ENCODE data around the gene IGSF3. TPM values are rescaled to one million over a fixed set of nuclear protein-coding genes. Genes with fewer than 3 reads are reported as not detected.
A peak's percentile ranks its signal among the peaks of the same experiment; 100 is the strongest.
"Not testable (repeated sequence)": the region's sequence is repeated elsewhere in the genome, so short reads cannot be mapped to it uniquely, and the experiment has no call there.

Gene IGSF3
- total and polyA plus RNA-seq, 2 experiments from 2014 or later, result 7.3 to 37.8 TPM

DNA sequence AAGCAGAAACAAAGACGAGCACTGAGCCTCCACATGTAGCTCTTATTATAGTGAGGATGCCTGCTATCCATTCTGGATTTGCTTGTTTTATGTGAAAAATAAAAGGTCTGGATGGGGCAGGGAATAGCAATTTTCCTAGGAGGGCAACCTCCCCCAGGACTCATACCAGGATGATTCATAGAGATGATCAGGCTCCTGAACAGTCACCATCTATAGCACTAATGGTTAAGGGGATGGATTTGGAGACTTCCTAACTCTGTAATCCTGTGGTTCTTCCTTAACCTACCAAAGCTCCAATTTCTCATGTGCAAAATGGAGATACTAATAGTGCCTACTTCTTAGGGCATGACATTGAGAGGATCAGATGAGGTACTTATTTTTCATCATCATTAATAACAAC lies 62.2 kb downstream of the IGSF3 start (continued):
- TF ChIP-seq, protein P1, sequence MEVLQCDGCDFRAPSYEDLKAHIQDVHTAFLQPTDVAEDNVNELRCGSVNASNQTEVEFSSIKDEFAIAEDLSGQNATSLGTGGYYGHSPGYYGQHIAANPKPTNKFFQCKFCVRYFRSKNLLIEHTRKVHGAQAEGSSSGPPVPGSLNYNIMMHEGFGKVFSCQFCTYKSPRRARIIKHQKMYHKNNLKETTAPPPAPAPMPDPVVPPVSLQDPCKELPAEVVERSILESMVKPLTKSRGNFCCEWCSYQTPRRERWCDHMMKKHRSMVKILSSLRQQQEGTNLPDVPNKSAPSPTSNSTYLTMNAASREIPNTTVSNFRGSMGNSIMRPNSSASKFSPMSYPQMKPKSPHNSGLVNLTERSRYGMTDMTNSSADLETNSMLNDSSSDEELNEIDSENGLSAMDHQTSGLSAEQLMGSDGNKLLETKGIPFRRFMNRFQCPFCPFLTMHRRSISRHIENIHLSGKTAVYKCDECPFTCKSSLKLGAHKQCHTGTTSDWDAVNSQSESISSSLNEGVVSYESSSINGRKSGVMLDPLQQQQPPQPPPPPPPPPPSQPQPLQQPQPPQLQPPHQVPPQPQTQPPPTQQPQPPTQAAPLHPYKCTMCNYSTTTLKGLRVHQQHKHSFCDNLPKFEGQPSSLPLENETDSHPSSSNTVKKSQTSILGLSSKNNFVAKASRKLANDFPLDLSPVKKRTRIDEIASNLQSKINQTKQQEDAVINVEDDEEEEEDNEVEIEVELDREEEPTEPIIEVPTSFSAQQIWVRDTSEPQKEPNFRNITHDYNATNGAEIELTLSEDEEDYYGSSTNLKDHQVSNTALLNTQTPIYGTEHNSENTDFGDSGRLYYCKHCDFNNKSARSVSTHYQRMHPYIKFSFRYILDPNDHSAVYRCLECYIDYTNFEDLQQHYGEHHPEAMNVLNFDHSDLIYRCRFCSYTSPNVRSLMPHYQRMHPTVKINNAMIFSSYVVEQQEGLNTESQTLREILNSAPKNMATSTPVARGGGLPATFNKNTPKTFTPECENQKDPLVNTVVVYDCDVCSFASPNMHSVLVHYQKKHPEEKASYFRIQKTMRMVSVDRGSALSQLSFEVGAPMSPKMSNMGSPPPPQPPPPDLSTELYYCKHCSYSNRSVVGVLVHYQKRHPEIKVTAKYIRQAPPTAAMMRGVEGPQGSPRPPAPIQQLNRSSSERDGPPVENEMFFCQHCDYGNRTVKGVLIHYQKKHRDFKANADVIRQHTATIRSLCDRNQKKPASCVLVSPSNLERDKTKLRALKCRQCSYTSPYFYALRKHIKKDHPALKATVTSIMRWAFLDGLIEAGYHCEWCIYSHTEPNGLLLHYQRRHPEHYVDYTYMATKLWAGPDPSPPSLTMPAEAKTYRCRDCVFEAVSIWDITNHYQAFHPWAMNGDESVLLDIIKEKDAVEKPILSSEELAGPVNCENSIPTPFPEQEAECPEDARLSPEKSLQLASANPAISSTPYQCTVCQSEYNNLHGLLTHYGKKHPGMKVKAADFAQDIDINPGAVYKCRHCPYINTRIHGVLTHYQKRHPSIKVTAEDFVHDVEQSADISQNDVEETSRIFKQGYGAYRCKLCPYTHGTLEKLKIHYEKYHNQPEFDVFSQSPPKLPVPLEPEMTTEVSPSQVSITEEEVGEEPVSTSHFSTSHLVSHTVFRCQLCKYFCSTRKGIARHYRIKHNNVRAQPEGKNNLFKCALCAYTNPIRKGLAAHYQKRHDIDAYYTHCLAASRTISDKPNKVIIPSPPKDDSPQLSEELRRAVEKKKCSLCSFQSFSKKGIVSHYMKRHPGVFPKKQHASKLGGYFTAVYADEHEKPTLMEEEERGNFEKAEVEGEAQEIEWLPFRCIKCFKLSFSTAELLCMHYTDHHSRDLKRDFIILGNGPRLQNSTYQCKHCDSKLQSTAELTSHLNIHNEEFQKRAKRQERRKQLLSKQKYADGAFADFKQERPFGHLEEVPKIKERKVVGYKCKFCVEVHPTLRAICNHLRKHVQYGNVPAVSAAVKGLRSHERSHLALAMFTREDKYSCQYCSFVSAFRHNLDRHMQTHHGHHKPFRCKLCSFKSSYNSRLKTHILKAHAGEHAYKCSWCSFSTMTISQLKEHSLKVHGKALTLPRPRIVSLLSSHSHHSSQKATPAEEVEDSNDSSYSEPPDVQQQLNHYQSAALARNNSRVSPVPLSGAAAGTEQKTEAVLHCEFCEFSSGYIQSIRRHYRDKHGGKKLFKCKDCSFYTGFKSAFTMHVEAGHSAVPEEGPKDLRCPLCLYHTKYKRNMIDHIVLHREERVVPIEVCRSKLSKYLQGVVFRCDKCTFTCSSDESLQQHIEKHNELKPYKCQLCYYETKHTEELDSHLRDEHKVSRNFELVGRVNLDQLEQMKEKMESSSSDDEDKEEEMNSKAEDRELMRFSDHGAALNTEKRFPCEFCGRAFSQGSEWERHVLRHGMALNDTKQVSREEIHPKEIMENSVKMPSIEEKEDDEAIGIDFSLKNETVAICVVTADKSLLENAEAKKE (CRISPR knock-in tag; IDR thresholded peaks at IDR 0.05), result no peak
- TF ChIP-seq, protein P2, sequence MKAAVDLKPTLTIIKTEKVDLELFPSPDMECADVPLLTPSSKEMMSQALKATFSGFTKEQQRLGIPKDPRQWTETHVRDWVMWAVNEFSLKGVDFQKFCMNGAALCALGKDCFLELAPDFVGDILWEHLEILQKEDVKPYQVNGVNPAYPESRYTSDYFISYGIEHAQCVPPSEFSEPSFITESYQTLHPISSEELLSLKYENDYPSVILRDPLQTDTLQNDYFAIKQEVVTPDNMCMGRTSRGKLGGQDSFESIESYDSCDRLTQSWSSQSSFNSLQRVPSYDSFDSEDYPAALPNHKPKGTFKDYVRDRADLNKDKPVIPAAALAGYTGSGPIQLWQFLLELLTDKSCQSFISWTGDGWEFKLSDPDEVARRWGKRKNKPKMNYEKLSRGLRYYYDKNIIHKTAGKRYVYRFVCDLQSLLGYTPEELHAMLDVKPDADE (IDR thresholded peaks at IDR 0.05), result no peak
- TF ChIP-seq ZNF114 (CRISPR knock-in tag; IDR thresholded peaks at IDR 0.05) (no peak), JUNB (IDR thresholded peaks at IDR 0.05; ENCODE audit: unreplicated experiment) (no peak), EZH2phosphoT487 (IDR thresholded peaks at IDR 0.05; ENCODE audit: unreplicated experiment) (no peak), CREB1 (CRISPR knock-in tag; IDR thresholded peaks at IDR 0.05; ENCODE audit: low read depth) (no peak), EZH2 (IDR thresholded peaks at IDR 0.05; ENCODE audit: low read depth, unreplicated experiment) (no peak), STAT1 (IDR thresholded peaks at IDR 0.05; ENCODE audit: unreplicated experiment) (no peak)
- TF ChIP-seq, protein P3, sequence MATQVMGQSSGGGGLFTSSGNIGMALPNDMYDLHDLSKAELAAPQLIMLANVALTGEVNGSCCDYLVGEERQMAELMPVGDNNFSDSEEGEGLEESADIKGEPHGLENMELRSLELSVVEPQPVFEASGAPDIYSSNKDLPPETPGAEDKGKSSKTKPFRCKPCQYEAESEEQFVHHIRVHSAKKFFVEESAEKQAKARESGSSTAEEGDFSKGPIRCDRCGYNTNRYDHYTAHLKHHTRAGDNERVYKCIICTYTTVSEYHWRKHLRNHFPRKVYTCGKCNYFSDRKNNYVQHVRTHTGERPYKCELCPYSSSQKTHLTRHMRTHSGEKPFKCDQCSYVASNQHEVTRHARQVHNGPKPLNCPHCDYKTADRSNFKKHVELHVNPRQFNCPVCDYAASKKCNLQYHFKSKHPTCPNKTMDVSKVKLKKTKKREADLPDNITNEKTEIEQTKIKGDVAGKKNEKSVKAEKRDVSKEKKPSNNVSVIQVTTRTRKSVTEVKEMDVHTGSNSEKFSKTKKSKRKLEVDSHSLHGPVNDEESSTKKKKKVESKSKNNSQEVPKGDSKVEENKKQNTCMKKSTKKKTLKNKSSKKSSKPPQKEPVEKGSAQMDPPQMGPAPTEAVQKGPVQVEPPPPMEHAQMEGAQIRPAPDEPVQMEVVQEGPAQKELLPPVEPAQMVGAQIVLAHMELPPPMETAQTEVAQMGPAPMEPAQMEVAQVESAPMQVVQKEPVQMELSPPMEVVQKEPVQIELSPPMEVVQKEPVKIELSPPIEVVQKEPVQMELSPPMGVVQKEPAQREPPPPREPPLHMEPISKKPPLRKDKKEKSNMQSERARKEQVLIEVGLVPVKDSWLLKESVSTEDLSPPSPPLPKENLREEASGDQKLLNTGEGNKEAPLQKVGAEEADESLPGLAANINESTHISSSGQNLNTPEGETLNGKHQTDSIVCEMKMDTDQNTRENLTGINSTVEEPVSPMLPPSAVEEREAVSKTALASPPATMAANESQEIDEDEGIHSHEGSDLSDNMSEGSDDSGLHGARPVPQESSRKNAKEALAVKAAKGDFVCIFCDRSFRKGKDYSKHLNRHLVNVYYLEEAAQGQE (IDR thresholded peaks at IDR 0.05; ENCODE audit: unreplicated experiment), result no peak
- TF ChIP-seq, protein P4, sequence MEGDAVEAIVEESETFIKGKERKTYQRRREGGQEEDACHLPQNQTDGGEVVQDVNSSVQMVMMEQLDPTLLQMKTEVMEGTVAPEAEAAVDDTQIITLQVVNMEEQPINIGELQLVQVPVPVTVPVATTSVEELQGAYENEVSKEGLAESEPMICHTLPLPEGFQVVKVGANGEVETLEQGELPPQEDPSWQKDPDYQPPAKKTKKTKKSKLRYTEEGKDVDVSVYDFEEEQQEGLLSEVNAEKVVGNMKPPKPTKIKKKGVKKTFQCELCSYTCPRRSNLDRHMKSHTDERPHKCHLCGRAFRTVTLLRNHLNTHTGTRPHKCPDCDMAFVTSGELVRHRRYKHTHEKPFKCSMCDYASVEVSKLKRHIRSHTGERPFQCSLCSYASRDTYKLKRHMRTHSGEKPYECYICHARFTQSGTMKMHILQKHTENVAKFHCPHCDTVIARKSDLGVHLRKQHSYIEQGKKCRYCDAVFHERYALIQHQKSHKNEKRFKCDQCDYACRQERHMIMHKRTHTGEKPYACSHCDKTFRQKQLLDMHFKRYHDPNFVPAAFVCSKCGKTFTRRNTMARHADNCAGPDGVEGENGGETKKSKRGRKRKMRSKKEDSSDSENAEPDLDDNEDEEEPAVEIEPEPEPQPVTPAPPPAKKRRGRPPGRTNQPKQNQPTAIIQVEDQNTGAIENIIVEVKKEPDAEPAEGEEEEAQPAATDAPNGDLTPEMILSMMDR (conservative IDR thresholded peaks at IDR 0.05; ENCODE audit: low read depth in 2 of 2), result no peak

DNA sequence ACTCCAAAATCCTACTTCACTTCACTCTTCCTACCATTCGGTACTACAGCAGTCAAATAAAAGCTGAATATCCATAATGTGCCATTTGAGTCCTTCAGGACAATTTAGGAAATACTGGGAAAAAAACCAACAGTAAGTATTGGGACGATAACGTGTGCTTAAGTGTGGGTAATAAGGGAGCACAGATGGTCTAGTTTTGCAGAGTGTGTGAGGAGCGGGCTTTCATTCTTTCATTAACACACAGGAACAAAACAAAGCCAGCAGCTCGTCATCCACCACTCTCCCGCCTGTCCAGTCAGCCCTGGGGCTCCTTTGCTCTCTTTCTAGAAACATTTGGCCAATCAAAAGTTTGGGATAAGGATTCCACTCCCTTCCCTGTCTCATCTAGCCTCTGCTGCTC lies 63.1 kb downstream of the IGSF3 start:
- not testable (repeated sequence) for H3K36me3 ChIP-seq (ENCODE audit: insufficient read depth); H3K4me3 ChIP-seq; H4K20me1 ChIP-seq (replicated peaks; ENCODE audit: insufficient read depth); H3K4me1 ChIP-seq (ENCODE audit: insufficient read depth); H3K27me3 Mint-ChIP-seq (ENCODE audit: insufficient read depth, low read depth, poor library complexity); H2AFZ ChIP-seq; H3K27ac Mint-ChIP-seq; H3K36me3 Mint-ChIP-seq (ENCODE audit: low read depth); H3K9me2 ChIP-seq (ENCODE audit: insufficient read depth); H3K4me3 Mint-ChIP-seq; H3K27ac ChIP-seq (ENCODE audit: low read depth); H3K4me2 ChIP-seq; H3K27me3 ChIP-seq (ENCODE audit: insufficient read depth); H3K79me2 ChIP-seq (replicated peaks; ENCODE audit: insufficient read depth); H3F3A ChIP-seq (replicated peaks; ENCODE audit: low read depth); DNase-seq (ENCODE audit: low spot score); H3K9me3 Mint-ChIP-seq
- H3K4me1 Mint-ChIP-seq, result peaks cover 28% of the 10 kb centered on the region
- ATAC-seq, result peak; percentile 39
